ENCODE data around the gene DCBLD1.

DCBLD1 gene

DNA sequence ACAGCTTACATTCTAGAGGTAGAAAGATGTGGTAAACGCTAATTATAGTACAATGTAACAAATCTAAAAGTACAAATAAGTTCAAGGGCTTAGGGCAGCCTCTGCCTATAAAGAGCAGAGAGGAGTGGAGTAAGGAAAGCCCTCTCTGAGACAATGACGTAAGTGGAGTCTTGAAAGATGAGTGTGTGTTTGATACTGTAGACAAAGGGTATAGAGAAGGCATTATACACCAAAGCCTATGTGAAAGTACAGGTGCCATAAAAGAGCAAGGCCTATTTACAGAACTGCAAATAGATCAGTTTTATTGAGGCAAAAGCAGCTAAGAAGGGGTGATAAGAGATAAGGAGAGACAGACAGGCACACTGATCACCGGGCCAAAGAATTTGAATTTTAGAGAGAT, 108.9 kb downstream of the DCBLD1 start:
- Histone ChIP-seq H3K9ac (ENCODE audit: low read length) (no peak overlapping the region), H3K36me3 (ENCODE audit: insufficient read depth, low read length) (peaks cover 34% of the 10 kb centered on the region), H3K27me3 (ENCODE audit: insufficient read depth, low read length) (no peaks in the 10 kb centered on the region), H3K4me2 (ENCODE audit: low read length) (no peak overlapping the region), H3K79me2 (ENCODE audit: insufficient read depth, low read length) (peaks cover 17% of the 10 kb centered on the region), H3K27ac (ENCODE audit: low read depth, low read length, poor library complexity, severe bottlenecking) (no peak overlapping the region), H3K4me1 (ENCODE audit: insufficient read depth, low read length, severe bottlenecking) (no peaks in the 10 kb centered on the region), H2AFZ (ENCODE audit: low read length) (no peak overlapping the region), H3K9me2 (ENCODE audit: low read depth, low read length) (no peaks in the 10 kb centered on the region), H3K9me3 (ENCODE audit: low read length) (no peaks in the 10 kb centered on the region), H4K20me1 (ENCODE audit: insufficient read depth, low read length) (no peaks in the 10 kb centered on the region), H3F3A (ENCODE audit: insufficient read depth, low read length) (no peaks in the 10 kb centered on the region), H3K4me3 (ENCODE audit: low read depth, low read length, poor library complexity, severe bottlenecking) (no peak overlapping the region)
- TF ChIP-seq EZH2 (IDR thresholded peaks at IDR 0.05; ENCODE audit: borderline replicate concordance, low read length) = no peak
- TF ChIP-seq, protein P1, sequence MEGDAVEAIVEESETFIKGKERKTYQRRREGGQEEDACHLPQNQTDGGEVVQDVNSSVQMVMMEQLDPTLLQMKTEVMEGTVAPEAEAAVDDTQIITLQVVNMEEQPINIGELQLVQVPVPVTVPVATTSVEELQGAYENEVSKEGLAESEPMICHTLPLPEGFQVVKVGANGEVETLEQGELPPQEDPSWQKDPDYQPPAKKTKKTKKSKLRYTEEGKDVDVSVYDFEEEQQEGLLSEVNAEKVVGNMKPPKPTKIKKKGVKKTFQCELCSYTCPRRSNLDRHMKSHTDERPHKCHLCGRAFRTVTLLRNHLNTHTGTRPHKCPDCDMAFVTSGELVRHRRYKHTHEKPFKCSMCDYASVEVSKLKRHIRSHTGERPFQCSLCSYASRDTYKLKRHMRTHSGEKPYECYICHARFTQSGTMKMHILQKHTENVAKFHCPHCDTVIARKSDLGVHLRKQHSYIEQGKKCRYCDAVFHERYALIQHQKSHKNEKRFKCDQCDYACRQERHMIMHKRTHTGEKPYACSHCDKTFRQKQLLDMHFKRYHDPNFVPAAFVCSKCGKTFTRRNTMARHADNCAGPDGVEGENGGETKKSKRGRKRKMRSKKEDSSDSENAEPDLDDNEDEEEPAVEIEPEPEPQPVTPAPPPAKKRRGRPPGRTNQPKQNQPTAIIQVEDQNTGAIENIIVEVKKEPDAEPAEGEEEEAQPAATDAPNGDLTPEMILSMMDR (IDR thresholded peaks at IDR 0.05; ENCODE audit: low read length) = no peak

DNA sequence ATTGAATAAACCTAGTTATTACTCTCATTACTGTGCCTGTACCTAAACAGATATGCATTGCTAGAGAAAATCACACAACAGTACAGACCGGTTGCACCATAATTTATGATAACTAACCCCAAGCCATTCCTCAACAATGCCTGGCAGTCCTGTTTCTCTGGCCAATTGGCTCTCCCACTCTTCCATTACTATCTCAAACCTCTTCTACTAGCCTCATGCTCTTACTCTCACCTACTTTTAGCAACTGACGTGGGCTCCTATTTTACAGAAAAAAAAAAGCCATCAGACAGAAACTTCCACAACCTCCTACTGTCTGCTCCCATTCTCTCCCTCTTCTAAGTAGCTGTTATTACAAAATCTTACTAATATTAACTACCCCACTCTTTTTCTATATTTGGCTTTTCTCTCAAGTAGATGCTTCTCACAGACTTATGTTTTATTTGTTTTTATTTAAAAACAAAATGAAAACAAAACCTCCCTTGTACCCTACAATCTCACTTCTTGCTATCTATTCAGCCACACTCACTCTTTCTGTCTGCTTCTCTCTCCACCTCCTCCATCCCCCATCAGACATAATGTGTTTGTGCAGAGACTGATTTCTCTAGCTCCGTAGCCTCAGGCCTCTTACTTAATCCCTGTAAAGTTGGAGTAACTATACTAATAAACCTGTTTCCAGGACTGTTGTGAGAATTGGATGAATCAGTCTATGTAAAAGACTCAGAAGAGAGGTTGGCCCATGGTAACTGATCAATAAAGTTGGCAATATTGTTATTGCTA, 110.7 kb downstream of the DCBLD1 start:
- Histone ChIP-seq H3K4me2 (ENCODE audit: low read length) (no peak overlapping the region), H3K27ac (ENCODE audit: low read depth, low read length, poor library complexity, severe bottlenecking) (no peak overlapping the region), H2AFZ (ENCODE audit: low read length) (no peak overlapping the region), H4K20me1 (ENCODE audit: insufficient read depth, low read length) (no peaks in the 10 kb centered on the region), H3K27me3 (ENCODE audit: insufficient read depth, low read length) (no peaks in the 10 kb centered on the region), H3K9me2 (ENCODE audit: low read depth, low read length) (no peaks in the 10 kb centered on the region), H3K4me3 (ENCODE audit: low read depth, low read length, poor library complexity, severe bottlenecking) (no peak overlapping the region), H3K4me1 (ENCODE audit: insufficient read depth, low read length, severe bottlenecking) (no peaks in the 10 kb centered on the region), H3K79me2 (ENCODE audit: insufficient read depth, low read length) (peaks cover 13% of the 10 kb centered on the region), H3K36me3 (ENCODE audit: insufficient read depth, low read length) (peaks cover 39% of the 10 kb centered on the region), H3F3A (ENCODE audit: insufficient read depth, low read length) (no peaks in the 10 kb centered on the region), H3K9me3 (ENCODE audit: low read length) (no peaks in the 10 kb centered on the region), H3K9ac (ENCODE audit: low read length) (no peak overlapping the region)
- TF ChIP-seq, protein P1 (IDR thresholded peaks at IDR 0.05; ENCODE audit: low read length) = no peak
- TF ChIP-seq EZH2 (IDR thresholded peaks at IDR 0.05; ENCODE audit: borderline replicate concordance, low read length) = no peak

DNA sequence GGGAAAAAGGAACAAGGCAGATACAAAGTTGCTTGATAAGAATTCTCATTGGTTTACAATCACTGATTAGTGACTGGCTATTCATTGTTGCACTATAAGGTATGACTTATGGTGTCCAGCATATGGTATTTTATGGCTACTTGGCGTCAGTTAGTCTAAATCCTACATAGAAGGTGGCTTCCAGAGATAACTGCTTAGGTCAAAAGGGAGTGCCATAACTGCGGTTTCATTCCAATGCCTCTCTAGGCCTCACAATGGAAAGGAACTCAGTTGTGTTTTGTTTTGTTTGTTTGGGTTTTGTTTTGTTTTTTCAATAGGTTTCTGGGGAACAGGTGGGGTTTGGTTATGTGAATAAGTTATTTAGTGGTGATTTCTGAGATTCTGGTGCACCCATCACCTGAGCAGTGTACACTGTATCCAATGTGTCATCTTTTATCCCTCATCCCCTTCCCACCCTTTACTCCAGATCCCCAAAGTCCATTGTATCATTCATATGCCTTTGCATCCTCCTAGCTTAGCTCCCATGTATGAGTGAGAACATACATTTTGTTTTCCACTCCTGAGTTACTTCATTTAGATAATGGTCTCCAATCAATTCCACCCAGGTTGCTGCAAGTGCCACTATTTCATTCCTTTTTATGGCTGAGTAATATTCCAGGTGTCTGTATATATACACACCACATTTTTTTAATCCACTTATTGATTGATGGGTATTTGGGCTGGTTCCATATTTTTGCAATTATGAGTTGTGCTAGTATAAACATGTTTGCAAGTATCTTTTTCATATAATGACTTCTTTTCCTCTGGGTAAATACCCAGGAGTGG, 112.8 kb downstream of the DCBLD1 start:
- Histone ChIP-seq H3K9me3 (ENCODE audit: low read length) (no peaks in the 10 kb centered on the region), H2AFZ (ENCODE audit: low read length) (no peak overlapping the region), H3K4me2 (ENCODE audit: low read length) (no peak overlapping the region), H3K9me2 (ENCODE audit: low read depth, low read length) (no peaks in the 10 kb centered on the region), H3K9ac (ENCODE audit: low read length) (no peak overlapping the region), H3K4me3 (ENCODE audit: low read depth, low read length, poor library complexity, severe bottlenecking) (no peak overlapping the region), H3K27ac (ENCODE audit: low read depth, low read length, poor library complexity, severe bottlenecking) (no peak overlapping the region), H3F3A (ENCODE audit: insufficient read depth, low read length) (no peaks in the 10 kb centered on the region), H3K36me3 (ENCODE audit: insufficient read depth, low read length) (peaks cover 41% of the 10 kb centered on the region), H3K4me1 (ENCODE audit: insufficient read depth, low read length, severe bottlenecking) (peaks cover 10% of the 10 kb centered on the region), H3K27me3 (ENCODE audit: insufficient read depth, low read length) (no peaks in the 10 kb centered on the region), H4K20me1 (ENCODE audit: insufficient read depth, low read length) (no peaks in the 10 kb centered on the region), H3K79me2 (ENCODE audit: insufficient read depth, low read length) (peaks cover 33% of the 10 kb centered on the region)
- no peak for TF ChIP-seq EZH2 (IDR thresholded peaks at IDR 0.05; ENCODE audit: borderline replicate concordance, low read length)
- TF ChIP-seq, protein P1 (IDR thresholded peaks at IDR 0.05; ENCODE audit: low read length) = no peak

Measured in OCI-LY1 (cell line).